NT2/D1 (cell line): Measurements from ENCODE around the gene CFAP20DC.

Experiments used
- SUZ12 ChIP-seq: IDR thresholded peaks from 2 replicates; pipeline ENCODE4 v1.6.1; 2011; ENCODE audit not compliant: insufficient read length, insufficient read depth; ENCODE audit errors: extremely low read depth
- YY1 ChIP-seq: IDR thresholded peaks from 2 replicates; pipeline ENCODE4 v1.6.1; 2011; ENCODE audit not compliant: insufficient read length, insufficient read depth
- ZNF274 ChIP-seq: IDR thresholded peaks from 2 replicates; pipeline ENCODE4 v1.6.1; 2011; ENCODE audit warnings: mild to moderate bottlenecking, low read depth, low read length

DNA sequence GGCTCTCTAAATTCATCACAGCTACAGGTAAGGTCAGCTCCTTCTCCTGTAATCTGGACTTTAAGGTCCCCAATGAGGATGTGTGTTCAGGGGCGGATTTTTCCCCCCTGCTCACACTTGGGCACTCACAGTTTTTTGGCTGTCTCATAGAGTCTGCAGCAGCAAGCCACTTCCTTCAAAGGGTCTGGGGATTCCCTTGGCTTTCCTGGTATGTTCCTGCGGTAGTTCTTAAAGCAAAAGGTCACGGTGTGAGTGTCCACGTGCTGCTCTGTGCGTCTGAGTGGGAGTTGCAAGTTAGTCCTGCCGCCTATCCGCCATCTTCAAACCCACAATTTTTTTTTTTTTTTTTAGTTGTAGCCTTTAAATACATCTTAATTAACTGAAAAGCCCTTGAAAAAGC lies 15.4 kb upstream of the CFAP20DC start:
- TF ChIP-seq YY1, result no peak
- TF ChIP-seq ZNF274, result no peak
- TF ChIP-seq SUZ12, result no peak
